WI38 (cell line): Measurements from ENCODE around the gene FSIP1.

Experiments
- H3K4me3 ChIP-seq: 2 replicates; pipeline ENCODE4 v1.5.1; 2011; ENCODE audit warnings: low read depth, mild to moderate bottlenecking, control low read depth, low read length
- TF ChIP-seq, protein P1 (sequence below): IDR thresholded peaks from 2 replicates; pipeline ENCODE4 v1.5.1; 2012; ENCODE audit warnings: low read depth, mild to moderate bottlenecking, control low read depth, low read length

FSIP1 gene

DNA sequence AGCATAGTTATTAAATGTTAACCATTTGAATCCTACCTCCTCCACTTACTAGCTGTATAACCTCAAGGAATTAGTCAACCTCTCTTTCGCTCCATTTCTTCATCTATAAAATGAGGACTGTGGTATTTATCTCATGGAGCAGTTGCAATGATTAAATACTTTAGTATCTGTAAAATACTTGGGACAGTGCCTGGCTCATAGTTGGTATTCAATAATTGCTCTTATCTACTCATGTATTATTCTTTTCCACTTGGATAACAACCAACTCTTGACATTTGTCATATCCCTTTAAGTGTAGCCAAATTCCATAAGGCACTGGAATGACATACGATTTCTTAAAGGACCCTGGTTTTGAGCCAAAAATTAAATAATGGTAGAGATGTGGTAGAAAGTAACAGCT lies 72.0 kb downstream of the FSIP1 start:
- TF ChIP-seq, protein P1, sequence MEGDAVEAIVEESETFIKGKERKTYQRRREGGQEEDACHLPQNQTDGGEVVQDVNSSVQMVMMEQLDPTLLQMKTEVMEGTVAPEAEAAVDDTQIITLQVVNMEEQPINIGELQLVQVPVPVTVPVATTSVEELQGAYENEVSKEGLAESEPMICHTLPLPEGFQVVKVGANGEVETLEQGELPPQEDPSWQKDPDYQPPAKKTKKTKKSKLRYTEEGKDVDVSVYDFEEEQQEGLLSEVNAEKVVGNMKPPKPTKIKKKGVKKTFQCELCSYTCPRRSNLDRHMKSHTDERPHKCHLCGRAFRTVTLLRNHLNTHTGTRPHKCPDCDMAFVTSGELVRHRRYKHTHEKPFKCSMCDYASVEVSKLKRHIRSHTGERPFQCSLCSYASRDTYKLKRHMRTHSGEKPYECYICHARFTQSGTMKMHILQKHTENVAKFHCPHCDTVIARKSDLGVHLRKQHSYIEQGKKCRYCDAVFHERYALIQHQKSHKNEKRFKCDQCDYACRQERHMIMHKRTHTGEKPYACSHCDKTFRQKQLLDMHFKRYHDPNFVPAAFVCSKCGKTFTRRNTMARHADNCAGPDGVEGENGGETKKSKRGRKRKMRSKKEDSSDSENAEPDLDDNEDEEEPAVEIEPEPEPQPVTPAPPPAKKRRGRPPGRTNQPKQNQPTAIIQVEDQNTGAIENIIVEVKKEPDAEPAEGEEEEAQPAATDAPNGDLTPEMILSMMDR, result no peak
- no peak overlapping the region for H3K4me3 ChIP-seq

DNA sequence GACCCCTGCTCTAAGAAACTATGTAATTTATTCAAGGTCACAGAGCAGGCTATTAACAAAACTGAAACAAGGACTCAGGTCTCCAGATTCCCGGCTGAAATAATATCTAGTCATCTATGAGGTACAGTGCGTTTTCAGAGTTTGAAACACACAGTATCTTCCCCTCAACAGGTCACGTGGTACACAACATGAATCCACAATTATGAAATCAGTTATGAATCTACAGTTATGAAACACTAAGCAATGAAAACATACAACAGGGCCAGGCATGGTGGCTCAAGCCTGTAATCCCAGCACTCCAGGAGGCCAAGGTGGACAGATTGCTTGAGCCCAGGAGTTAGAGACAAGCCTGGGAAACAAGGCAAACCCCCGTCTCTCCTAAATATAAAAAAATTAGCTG lies 72.7 kb downstream of the FSIP1 start:
- no peak overlapping the region for H3K4me3 ChIP-seq
- TF ChIP-seq, protein P1, result no peak

- H3K4me3 ChIP-seq, result no peak overlapping the region
- TF ChIP-seq, protein P1, result no peak
Measured at GRCh38 chr15:39706206-39706605, 76.4 kb downstream of the FSIP1 start.

- H3K4me3 ChIP-seq, result no peak overlapping the region
- TF ChIP-seq, protein P1, result no peak
Measured at GRCh38 chr15:39704689-39705088, 78.0 kb downstream of the FSIP1 start.

DNA sequence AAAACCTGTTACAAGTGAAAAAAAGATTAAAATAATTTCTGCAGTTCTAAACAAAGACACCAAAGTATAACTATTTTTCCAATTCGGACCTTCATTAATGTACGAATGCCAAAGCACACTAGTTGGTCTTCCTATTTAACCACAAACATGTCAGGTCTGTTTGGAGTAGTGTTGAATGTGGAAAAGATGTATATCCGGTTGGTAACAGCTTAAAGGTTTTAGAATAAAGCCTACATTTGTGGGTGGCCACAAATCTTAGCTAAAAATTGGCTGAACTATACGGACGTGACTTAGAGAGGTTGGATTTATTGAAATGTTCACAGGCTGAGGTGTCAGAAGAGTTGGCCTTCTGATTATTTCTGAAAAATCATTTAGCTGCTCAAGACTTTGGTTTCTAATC lies 78.4 kb downstream of the FSIP1 start:
- TF ChIP-seq, protein P1, result no peak
- no peak overlapping the region for H3K4me3 ChIP-seq

- TF ChIP-seq, protein P1, result no peak
- H3K4me3 ChIP-seq, result no peak overlapping the region
Measured at GRCh38 chr15:39701988-39702387, 80.7 kb downstream of the FSIP1 start.

DNA sequence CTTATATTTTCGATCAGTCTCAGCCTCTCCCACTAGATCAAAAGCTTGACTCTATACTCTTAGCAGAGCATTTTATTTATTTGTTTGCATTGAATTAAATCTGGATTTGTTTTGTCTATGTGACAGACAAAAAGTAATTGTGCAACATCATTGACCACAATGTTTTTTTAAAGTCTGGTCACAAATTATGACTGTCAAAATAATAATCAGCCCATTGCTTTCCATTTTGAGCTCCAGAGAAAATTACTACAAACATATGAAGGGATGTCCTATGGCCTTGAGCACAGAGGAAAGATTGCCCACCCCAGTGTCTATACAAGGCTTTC lies 82.3 kb downstream of the FSIP1 start:
- TF ChIP-seq, protein P1, result no peak
- H3K4me3 ChIP-seq, result no peak overlapping the region
